Measurements from ENCODE around the gene CNIH3.
A peak's percentile ranks its signal among the peaks of the same experiment; 100 is the strongest.

The CNIH3 gene

GRCh38 chr1:224617410-224618355 is 1.6 kb downstream of the CNIH3 start:
- DNase-seq: no peak

- no peak for DNase-seq
Measured at GRCh38 chr1:224619209-224619608, 3.1 kb downstream of the CNIH3 start.

GRCh38 chr1:224620105-224620504 is 4.0 kb downstream of the CNIH3 start:
- no peak for DNase-seq

GRCh38 chr1:224621813-224622682 is 5.9 kb downstream of the CNIH3 start:
- no peak for DNase-seq

- no peak for DNase-seq
Measured at GRCh38 chr1:224622831-224623230, 6.7 kb downstream of the CNIH3 start.

GRCh38 chr1:224623310-224623714 is 7.2 kb downstream of the CNIH3 start:
- DNase-seq: no peak

- DNase-seq: peak; percentile 67
Measured at GRCh38 chr1:224623743-224624333, 7.7 kb downstream of the CNIH3 start.

GRCh38 chr1:224624432-224624831 is 8.3 kb downstream of the CNIH3 start:
- no peak for DNase-seq

GRCh38 chr1:224626042-224626441 is 9.9 kb downstream of the CNIH3 start:
- DNase-seq: no peak

GRCh38 chr1:224629965-224630364 is 13.8 kb downstream of the CNIH3 start:
- DNase-seq: no peak

- no peak for DNase-seq
Measured at GRCh38 chr1:224631462-224632115, 15.5 kb downstream of the CNIH3 start.

GRCh38 chr1:224632381-224632871 is 16.3 kb downstream of the CNIH3 start:
- no peak for DNase-seq

- no peak for DNase-seq
Measured at GRCh38 chr1:224632921-224633321, 16.8 kb downstream of the CNIH3 start.

GRCh38 chr1:224635356-224635755 is 19.2 kb downstream of the CNIH3 start:
- no peak for DNase-seq

- DNase-seq: no peak
Measured at GRCh38 chr1:224637515-224637914, 21.4 kb downstream of the CNIH3 start.

GRCh38 chr1:224637936-224638335 is 21.8 kb downstream of the CNIH3 start:
- DNase-seq: no peak

GRCh38 chr1:224639426-224639975 is 23.4 kb downstream of the CNIH3 start:
- no peak for DNase-seq

- no peak for DNase-seq
Measured at GRCh38 chr1:224640018-224640417, 23.9 kb downstream of the CNIH3 start.

- DNase-seq: no peak
Measured at GRCh38 chr1:224640587-224640986, 24.5 kb downstream of the CNIH3 start.

- DNase-seq: no peak
Measured at GRCh38 chr1:224641030-224641429, 24.9 kb downstream of the CNIH3 start.

- no peak for DNase-seq
Measured at GRCh38 chr1:224643653-224644052, 27.5 kb downstream of the CNIH3 start.

GRCh38 chr1:224644553-224645154 is 28.5 kb downstream of the CNIH3 start:
- DNase-seq: peak; percentile 59

All from hematopoietic multipotent progenitor cell treated with erythropoietin and hydrocortisone succinate and interleukin-3 and kit ligand, for 8 days (in vitro differentiated cells).